Tibial nerve (tissue), 4 donors: Measurements from ENCODE around the gene MRFAP1.

ENCODE experiments used
- CTCF ChIP-seq, 5 experiments: fragments of 200-600 bp in 3 of 5; fragments of 450-650 bp in 2 of 5; sonication (generic) in 3 of 5; IDR thresholded peaks; one replicate each; pipeline ENCODE4 v1.5.1; 2016 to 2019; ENCODE audit warnings: antibody characterized with exemption in 5 of 5, mild to moderate bottlenecking in 3 of 5, moderate library complexity in 2 of 5
- EP300 ChIP-seq, 2 donors: sonication (generic); formaldehyde crosslinking; IDR thresholded peaks; one replicate each; pipeline ENCODE4 v1.6.1; 2017; ENCODE audit warnings: antibody characterized with exemption in 2 of 2, mild to moderate bottlenecking in 1 of 2

- TF ChIP-seq CTCF (IDR thresholded peaks at IDR 0.05) (no peak), EP300 (IDR thresholded peaks at IDR 0.05) (no peak)
Observed at GRCh38 chr4:6632125-6632524, 8.4 kb upstream of the MRFAP1 start.
